SK-N-SH treated with all-trans-retinoic acid at 6 μM for 48 hours (cell line): Measurements from ENCODE around the gene PRR33.
"Not testable (repeated sequence)": the region's sequence is repeated elsewhere in the genome, so short reads cannot be mapped to it uniquely, and the experiment has no call there.

Source experiments
- ATAC-seq: fragments of 200-7000 bp; cut with Tn5 transposase; 3 replicates; pipeline ENCODE4 v1.9.1; 2020; ENCODE audit warnings: mild to moderate bottlenecking, moderate library complexity
- BACH2 ChIP-seq: fragments of 250-450 bp; sonication (Bioruptor Pico); IDR thresholded peaks from 2 replicates; pipeline ENCODE4 v1.9.0; 2021; ENCODE audit warnings: mild to moderate bottlenecking, borderline replicate concordance
- CSDC2 ChIP-seq: fragments of 250-450 bp; sonication (Bioruptor Pico); IDR thresholded peaks from 2 replicates; pipeline ENCODE4 v1.5.0; 2020; ENCODE audit warnings: mild to moderate bottlenecking, moderate library complexity
- ESRRG ChIP-seq: fragments of 250-450 bp; sonication (Bioruptor Pico); IDR thresholded peaks from 2 replicates; pipeline ENCODE4 v1.6.1; 2021; ENCODE audit warnings: mild to moderate bottlenecking
- GLIS3 ChIP-seq: fragments of 250-450 bp; sonication (Bioruptor Pico); IDR thresholded peaks from 2 replicates; pipeline ENCODE4 v1.5.0; 2020; ENCODE audit warnings: mild to moderate bottlenecking, moderate library complexity
- ISL1 ChIP-seq: fragments of 250-450 bp; sonication (Bioruptor Pico); IDR thresholded peaks from 2 replicates; pipeline ENCODE4 v2.1.2; 2022; ENCODE audit warnings: mild to moderate bottlenecking, moderate library complexity
- OSR1 ChIP-seq: fragments of 250-450 bp; sonication (Bioruptor Pico); IDR thresholded peaks from 2 replicates; pipeline ENCODE4 v1.8.0; 2022; ENCODE audit warnings: moderate library complexity, mild to moderate bottlenecking, inconsistent platforms
- PPARA ChIP-seq: fragments of 250-450 bp; sonication (Bioruptor Pico); IDR thresholded peaks from 2 replicates; pipeline ENCODE4 v1.5.0; 2020; ENCODE audit warnings: mild to moderate bottlenecking, borderline replicate concordance
- RARB ChIP-seq: fragments of 250-450 bp; sonication (Bioruptor Pico); IDR thresholded peaks from 2 replicates; pipeline ENCODE4 v1.8.0; 2021; ENCODE audit warnings: mild to moderate bottlenecking, moderate library complexity
- SNAI2 ChIP-seq: fragments of 250-450 bp; sonication (Bioruptor Pico); IDR thresholded peaks from 2 replicates; pipeline ENCODE4 v1.5.0; 2020; ENCODE audit warnings: mild to moderate bottlenecking, moderate library complexity
- TCF4 ChIP-seq: fragments of 250-450 bp; sonication (Bioruptor Pico); IDR thresholded peaks from 2 replicates; pipeline ENCODE4 v1.8.0; 2021; ENCODE audit warnings: mild to moderate bottlenecking, moderate library complexity, borderline replicate concordance
- ZC3H10 ChIP-seq: fragments of 250-450 bp; sonication (Bioruptor Pico); IDR thresholded peaks from 2 replicates; pipeline ENCODE4 v1.5.1; 2021; ENCODE audit warnings: mild to moderate bottlenecking, moderate library complexity
- ZFP3 ChIP-seq: fragments of 250-450 bp; sonication (Bioruptor Pico); IDR thresholded peaks from 2 replicates; pipeline ENCODE4 v1.5.0; 2020; ENCODE audit warnings: mild to moderate bottlenecking, moderate library complexity
- ZFP30 ChIP-seq: fragments of 450-650 bp; formaldehyde crosslinking; IDR thresholded peaks from 2 replicates; pipeline ENCODE4 v1.5.0; 2022; ENCODE audit warnings: mild to moderate bottlenecking, moderate library complexity
- ZNF565 ChIP-seq: fragments of 450-650 bp; formaldehyde crosslinking; conservative IDR thresholded peaks from 2 replicates; pipeline ENCODE4 v1.5.0; 2020; ENCODE audit warnings: low read depth, mild to moderate bottlenecking, moderate library complexity
- ZNF70 ChIP-seq: fragments of 450-650 bp; formaldehyde crosslinking; IDR thresholded peaks from 2 replicates; pipeline ENCODE4 v1.5.0; 2020; ENCODE audit warnings: mild to moderate bottlenecking, moderate library complexity
- ZNF8 ChIP-seq: fragments of 450-650 bp; formaldehyde crosslinking; IDR thresholded peaks from 2 replicates; pipeline ENCODE4 v1.5.0; 2020; ENCODE audit warnings: mild to moderate bottlenecking, moderate library complexity
- TF ChIP-seq, protein P1 (sequence below): fragments of 250-450 bp; sonication (Bioruptor Pico); IDR thresholded peaks from 2 replicates; pipeline ENCODE4 v1.8.0; 2021; ENCODE audit warnings: low read depth, mild to moderate bottlenecking, moderate library complexity, borderline replicate concordance
- TF ChIP-seq, protein P2 (sequence below): fragments of 250-450 bp; sonication (Bioruptor Pico); IDR thresholded peaks from 2 replicates; pipeline ENCODE4 v1.8.0; 2020; ENCODE audit warnings: mild to moderate bottlenecking, moderate library complexity, borderline replicate concordance
- TF ChIP-seq, protein P3 (sequence below): fragments of 250-450 bp; sonication (Bioruptor Pico); IDR thresholded peaks from 2 replicates; pipeline ENCODE4 v1.5.0; 2020; ENCODE audit warnings: mild to moderate bottlenecking, moderate library complexity
- TF ChIP-seq, protein P4 (sequence below): fragments of 250-450 bp; sonication (Bioruptor Pico); IDR thresholded peaks from 2 replicates; pipeline ENCODE4 v1.5.1; 2020; ENCODE audit warnings: low read depth, mild to moderate bottlenecking, moderate library complexity
- TF ChIP-seq, protein P5 (sequence below): fragments of 250-450 bp; sonication (Bioruptor Pico); IDR thresholded peaks from 2 replicates; pipeline ENCODE4 v1.5.1; 2021; ENCODE audit warnings: mild to moderate bottlenecking, moderate library complexity

Gene PRR33

DNA sequence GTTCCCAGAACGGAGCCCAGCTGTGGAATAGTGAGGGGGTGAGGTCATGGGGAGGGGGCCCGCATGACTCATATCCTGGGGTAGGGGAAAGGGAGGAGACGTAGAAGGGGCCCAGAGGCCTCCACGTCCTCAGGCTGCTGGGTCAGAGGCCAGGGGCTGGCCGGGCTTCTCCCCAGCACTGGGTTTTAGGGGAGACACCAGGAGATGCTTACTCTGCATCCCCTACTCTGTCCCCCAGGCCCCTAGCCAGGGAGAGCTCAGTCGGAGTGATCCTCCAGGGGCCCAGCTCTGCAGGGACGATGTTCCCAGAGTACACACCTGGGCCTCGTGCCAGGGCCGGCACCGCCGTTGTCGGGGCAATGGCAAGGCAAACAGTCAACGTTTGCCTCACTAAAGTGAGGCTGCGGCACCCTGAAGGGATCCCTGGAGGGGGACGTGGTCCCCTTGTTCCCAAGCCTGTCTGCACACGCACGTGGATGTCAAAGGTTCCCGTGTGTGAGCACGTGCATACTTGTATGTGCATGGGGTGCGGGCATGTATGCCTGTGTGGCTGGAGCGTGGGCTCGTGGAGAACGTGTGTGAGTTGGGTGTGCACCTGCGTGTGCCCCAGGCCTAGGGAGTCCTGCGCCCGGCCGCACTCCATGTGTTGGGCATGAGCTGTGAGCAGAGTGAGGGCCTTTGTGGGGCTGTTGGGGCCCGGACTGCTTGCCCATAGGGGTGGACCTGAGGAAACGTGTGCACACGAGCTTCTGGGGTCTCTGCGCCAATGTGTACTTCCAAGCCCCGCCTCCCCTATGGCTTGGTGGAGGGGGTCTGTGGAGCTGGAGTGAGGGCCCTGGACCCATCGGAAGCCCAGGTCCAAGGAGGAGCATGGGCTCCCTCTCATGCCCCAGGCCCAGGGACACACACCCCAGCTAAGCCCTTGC lies 14.2 kb downstream of the PRR33 start:
- ATAC-seq = no peak
- TF ChIP-seq ZC3H10 = no peak
- no peak for TF ChIP-seq BACH2 (CRISPR knock-in tag)
- TF ChIP-seq TCF4 = no peak
- TF ChIP-seq, protein P1, sequence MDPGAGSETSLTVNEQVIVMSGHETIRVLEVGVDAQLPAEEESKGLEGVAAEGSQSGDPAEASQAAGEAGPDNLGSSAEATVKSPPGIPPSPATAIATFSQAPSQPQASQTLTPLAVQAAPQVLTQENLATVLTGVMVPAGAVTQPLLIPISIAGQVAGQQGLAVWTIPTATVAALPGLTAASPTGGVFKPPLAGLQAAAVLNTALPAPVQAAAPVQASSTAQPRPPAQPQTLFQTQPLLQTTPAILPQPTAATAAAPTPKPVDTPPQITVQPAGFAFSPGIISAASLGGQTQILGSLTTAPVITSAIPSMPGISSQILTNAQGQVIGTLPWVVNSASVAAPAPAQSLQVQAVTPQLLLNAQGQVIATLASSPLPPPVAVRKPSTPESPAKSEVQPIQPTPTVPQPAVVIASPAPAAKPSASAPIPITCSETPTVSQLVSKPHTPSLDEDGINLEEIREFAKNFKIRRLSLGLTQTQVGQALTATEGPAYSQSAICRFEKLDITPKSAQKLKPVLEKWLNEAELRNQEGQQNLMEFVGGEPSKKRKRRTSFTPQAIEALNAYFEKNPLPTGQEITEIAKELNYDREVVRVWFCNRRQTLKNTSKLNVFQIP = no peak
- TF ChIP-seq, protein P2, sequence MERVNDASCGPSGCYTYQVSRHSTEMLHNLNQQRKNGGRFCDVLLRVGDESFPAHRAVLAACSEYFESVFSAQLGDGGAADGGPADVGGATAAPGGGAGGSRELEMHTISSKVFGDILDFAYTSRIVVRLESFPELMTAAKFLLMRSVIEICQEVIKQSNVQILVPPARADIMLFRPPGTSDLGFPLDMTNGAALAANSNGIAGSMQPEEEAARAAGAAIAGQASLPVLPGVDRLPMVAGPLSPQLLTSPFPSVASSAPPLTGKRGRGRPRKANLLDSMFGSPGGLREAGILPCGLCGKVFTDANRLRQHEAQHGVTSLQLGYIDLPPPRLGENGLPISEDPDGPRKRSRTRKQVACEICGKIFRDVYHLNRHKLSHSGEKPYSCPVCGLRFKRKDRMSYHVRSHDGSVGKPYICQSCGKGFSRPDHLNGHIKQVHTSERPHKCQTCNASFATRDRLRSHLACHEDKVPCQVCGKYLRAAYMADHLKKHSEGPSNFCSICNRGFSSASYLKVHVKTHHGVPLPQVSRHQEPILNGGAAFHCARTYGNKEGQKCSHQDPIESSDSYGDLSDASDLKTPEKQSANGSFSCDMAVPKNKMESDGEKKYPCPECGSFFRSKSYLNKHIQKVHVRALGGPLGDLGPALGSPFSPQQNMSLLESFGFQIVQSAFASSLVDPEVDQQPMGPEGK (CRISPR knock-in tag) = no peak
- no peak for TF ChIP-seq ZFP30
- TF ChIP-seq ZNF70 (CRISPR knock-in tag) = no peak
- TF ChIP-seq, protein P3, sequence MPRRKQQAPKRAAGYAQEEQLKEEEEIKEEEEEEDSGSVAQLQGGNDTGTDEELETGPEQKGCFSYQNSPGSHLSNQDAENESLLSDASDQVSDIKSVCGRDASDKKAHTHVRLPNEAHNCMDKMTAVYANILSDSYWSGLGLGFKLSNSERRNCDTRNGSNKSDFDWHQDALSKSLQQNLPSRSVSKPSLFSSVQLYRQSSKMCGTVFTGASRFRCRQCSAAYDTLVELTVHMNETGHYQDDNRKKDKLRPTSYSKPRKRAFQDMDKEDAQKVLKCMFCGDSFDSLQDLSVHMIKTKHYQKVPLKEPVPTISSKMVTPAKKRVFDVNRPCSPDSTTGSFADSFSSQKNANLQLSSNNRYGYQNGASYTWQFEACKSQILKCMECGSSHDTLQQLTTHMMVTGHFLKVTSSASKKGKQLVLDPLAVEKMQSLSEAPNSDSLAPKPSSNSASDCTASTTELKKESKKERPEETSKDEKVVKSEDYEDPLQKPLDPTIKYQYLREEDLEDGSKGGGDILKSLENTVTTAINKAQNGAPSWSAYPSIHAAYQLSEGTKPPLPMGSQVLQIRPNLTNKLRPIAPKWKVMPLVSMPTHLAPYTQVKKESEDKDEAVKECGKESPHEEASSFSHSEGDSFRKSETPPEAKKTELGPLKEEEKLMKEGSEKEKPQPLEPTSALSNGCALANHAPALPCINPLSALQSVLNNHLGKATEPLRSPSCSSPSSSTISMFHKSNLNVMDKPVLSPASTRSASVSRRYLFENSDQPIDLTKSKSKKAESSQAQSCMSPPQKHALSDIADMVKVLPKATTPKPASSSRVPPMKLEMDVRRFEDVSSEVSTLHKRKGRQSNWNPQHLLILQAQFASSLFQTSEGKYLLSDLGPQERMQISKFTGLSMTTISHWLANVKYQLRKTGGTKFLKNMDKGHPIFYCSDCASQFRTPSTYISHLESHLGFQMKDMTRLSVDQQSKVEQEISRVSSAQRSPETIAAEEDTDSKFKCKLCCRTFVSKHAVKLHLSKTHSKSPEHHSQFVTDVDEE = no peak
- TF ChIP-seq RARB (CRISPR knock-in tag) = no peak
- TF ChIP-seq ESRRG = no peak
- no peak for TF ChIP-seq OSR1 (CRISPR knock-in tag)
- TF ChIP-seq ZFP3 = no peak
- no peak for TF ChIP-seq CSDC2 (CRISPR knock-in tag)
- TF ChIP-seq ZNF565 = no peak
- TF ChIP-seq, protein P4, sequence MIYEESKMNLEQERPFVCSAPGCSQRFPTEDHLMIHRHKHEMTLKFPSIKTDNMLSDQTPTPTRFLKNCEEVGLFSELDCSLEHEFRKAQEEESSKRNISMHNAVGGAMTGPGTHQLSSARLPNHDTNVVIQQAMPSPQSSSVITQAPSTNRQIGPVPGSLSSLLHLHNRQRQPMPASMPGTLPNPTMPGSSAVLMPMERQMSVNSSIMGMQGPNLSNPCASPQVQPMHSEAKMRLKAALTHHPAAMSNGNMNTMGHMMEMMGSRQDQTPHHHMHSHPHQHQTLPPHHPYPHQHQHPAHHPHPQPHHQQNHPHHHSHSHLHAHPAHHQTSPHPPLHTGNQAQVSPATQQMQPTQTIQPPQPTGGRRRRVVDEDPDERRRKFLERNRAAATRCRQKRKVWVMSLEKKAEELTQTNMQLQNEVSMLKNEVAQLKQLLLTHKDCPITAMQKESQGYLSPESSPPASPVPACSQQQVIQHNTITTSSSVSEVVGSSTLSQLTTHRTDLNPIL = no peak
- TF ChIP-seq, protein P5, sequence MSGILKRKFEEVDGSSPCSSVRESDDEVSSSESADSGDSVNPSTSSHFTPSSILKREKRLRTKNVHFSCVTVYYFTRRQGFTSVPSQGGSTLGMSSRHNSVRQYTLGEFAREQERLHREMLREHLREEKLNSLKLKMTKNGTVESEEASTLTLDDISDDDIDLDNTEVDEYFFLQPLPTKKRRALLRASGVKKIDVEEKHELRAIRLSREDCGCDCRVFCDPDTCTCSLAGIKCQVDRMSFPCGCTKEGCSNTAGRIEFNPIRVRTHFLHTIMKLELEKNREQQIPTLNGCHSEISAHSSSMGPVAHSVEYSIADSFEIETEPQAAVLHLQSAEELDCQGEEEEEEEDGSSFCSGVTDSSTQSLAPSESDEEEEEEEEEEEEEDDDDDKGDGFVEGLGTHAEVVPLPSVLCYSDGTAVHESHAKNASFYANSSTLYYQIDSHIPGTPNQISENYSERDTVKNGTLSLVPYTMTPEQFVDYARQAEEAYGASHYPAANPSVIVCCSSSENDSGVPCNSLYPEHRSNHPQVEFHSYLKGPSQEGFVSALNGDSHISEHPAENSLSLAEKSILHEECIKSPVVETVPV (CRISPR knock-in tag) = no peak
- no peak for TF ChIP-seq ZNF8 (CRISPR knock-in tag)
- no peak for TF ChIP-seq SNAI2 (CRISPR knock-in tag)
- TF ChIP-seq ISL1 (CRISPR knock-in tag) = no peak
- TF ChIP-seq GLIS3 (CRISPR knock-in tag) = no peak

DNA sequence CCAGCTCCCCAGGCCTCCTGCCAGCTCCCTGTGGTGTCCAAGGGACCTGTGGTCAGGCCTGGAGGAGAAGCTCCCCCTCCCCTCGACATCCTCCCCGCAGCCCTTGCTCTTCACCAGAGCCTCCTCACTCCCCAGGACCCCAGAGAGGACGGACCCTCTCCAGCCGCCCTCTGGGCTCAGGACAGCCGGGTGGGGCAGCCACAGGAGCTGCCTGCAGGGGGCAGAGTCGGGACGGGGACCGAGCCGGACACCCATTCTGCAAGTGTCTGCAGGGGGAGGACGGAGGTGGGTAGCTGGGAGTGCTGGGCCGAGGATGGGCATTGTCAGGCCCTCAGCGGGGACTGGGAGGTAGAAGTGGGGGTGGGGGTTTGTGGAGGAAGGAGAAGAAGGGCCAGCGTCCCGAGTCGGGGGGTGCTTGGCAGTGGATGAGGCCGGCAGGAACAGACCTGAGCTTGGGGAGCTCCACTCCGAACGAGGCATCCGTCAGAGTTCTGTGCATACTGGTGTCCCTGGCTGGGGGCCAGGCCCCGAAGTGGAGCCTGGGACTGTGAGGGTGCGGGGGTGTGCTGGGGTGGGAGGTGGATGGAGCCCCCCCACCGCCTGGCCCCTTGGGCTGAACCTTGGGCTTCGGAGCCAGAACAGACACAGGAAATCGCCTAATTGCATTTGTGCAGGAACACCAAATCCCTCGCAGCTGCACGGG lies 15.2 kb downstream of the PRR33 start:
- TF ChIP-seq, protein P2 (CRISPR knock-in tag) = peak; percentile 19; the same call in 1 of the 2 replicates
- no peak for TF ChIP-seq PPARA (CRISPR knock-in tag)
- ATAC-seq = peak; percentile 72

DNA sequence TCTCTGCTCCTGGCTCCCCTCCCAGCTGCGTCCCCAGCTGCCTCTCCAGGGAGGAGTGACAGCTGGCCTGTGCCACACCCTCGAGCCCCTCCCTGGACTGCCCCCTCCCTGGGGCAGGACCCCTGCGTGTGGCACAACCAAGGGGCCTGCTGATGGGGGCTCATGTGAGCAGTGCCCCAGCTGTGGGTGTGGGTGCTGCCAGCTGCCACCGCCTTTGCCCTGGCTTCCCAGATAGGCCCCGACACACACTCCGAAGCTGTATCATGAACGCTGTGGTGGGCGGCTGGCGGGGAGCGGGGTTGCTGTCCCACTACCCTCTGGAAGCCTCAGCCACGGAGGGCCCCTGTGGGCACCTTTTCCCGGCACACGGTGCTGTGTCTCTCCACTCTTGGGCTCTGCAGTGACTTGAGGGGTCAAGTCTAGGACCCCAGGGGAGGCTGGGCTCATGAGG lies 15.8 kb downstream of the PRR33 start:
- not testable (repeated sequence) for ATAC-seq
